ENCODE data around the gene PFKFB4.

PFKFB4 gene

DNA sequence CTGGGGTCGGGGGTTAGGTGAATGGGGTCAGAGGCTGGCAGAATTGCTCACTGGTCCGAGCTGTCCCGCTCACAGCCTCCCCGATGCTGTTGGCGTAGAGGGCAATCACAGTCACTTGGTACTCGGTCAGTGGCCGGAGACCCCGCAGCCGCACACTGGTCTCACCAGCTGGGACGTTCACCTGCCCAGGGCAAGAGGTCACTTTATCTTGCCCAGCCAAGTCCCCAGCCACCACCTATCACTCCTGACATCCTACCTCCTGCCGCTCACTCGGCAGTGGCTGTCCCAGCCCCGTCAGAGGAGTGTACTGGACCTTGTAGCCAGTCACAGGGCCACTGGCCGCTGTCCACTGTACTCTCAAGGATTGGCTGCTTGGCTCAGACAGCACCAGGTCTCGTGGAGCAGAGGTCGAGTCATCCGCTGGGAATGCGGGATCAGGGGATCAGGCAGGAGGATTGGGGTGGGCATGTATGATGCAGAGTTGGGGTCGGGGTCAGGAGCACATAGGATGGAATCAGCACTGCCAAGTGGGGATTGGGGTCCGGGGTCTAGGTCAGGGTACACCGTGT is 36.0 kb upstream of the PFKFB4 start:
- no peak overlapping the region for H3K27ac ChIP-seq
- no peak for TF ChIP-seq CTCF (conservative IDR thresholded peaks at IDR 0.05)

DNA sequence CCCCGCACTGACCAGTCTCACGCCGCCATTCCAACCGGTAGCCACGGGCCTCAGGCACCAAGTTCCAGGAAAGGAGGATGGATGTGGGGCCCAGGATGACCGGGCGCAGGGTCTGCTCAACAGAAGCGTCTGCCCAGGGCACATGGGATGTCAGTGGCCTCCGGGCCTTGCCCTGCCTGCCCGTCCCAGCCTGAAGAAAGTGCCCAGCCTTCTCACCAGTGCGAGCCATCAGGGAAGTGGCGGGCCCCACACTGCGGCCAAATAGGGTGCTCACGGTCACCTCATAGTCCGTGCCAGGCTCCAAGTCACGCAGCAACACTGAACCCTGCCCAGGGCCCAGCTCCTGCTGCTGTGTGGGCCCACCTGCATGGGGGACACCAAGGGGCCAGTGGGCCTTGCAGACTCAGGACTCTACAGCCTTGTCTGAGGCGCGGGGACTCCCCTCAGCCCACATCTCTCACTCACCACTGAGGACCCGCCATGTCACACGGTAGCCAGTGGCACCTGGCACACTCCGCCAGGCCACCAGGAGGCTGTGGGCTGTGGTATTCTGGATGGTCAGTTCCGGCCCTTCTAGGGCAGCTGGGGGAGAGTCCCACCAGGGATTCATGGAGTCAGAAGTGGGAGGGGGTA is 35.4 kb upstream of the PFKFB4 start:
- TF ChIP-seq CTCF (conservative IDR thresholded peaks at IDR 0.05) = no peak
- no peak overlapping the region for H3K27ac ChIP-seq

- TF ChIP-seq CTCF (conservative IDR thresholded peaks at IDR 0.05) = no peak
- H3K27ac ChIP-seq = no peak overlapping the region
Measured at GRCh38 chr3:48591436-48591835, 34.8 kb upstream of the PFKFB4 start.

DNA sequence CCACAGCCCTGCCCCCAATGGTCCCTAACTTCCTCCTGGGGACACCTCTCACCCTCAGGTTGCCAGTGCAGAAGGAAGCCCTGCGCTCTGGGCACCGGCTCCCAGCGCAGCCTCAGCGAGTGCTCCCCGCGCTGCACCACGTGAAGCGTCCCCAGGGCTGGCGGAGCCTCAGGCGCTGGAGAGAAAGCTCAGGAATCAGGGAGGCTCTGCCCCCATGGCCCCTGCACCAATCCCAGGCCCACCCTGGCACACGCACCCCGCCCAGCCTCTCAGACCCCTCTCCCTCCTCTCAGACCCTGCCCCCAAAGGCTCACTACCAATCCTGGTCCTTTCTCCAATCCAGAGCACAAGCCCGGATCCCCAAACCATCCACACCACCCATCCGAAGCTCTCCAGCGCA is 31.6 kb upstream of the PFKFB4 start:
- TF ChIP-seq CTCF (conservative IDR thresholded peaks at IDR 0.05) = no peak

DNA sequence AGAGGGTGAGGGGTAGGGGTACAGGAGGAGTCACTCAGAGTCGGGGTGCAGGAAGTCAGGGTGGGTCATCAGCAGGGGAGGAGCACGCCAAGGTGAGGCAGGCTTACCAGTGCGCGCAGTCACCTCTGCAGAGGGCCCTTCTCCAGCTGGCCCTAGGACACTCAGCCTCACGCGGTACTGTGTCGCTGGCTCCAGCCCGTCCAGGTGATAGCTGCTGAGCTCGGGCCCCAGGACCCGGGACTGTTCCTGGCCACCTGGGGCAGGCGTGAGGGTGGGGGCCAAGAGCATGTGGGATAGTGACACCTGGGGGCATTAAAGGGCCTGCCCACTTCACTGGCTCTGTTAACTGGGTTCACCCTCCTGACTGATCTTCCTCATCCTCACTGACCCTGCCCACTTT is 31.1 kb upstream of the PFKFB4 start:
- no peak for TF ChIP-seq CTCF (conservative IDR thresholded peaks at IDR 0.05)
- H3K27ac ChIP-seq = no peak overlapping the region

More for the DNA sequence above, 31.6 kb upstream of the PFKFB4 start:
- H3K27ac ChIP-seq = no peak overlapping the region

DNA sequence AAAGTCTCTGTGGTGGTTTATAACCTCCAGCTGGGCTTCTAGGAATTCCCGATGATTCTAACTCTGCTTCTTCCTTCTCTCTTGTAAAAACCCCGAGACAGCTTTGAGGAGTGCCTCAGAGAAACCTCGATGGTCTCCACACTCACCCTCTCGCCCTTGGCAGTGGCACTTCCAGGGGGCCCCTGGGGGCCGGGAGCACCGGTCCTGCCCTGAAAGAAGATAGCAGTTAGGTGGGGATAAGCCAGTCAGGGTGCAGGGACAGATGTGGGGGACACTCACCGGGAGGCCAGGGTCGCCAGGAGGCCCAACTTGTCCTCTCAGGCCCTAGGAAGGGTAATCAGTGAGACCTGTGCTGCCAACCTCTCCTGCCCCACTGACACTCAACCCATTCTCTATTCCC is 28.8 kb upstream of the PFKFB4 start:
- H3K27ac ChIP-seq = no peak overlapping the region
- TF ChIP-seq CTCF (conservative IDR thresholded peaks at IDR 0.05) = no peak

- no peak for TF ChIP-seq CTCF (conservative IDR thresholded peaks at IDR 0.05)
- no peak overlapping the region for H3K27ac ChIP-seq
Measured at GRCh38 chr3:48584836-48585235, 28.2 kb upstream of the PFKFB4 start.
